Activated naive CD8-positive, alpha-beta T cell treated with anti-CD3 and anti-CD28 coated beads, Interleukin-2, amount 10 ng/mL, durations not matched to agents 7 days and 5 days (primary cell): ENCODE results near the gene PPARG. TPM values are rescaled to one million over a fixed set of nuclear protein-coding genes. Genes with fewer than 3 reads are reported as not detected.

ENCODE experiments used
- ATAC-seq: fragments of 150-1000 bp; cut with Tn5 transposase; one replicate; pipeline ENCODE4 v1.10.0; 2021; ENCODE audit warnings: low read depth, moderate library complexity
- POLR2A ChIA-PET: fragments of 350-600 bp; sonication (Branson Sonifier 250); formaldehyde crosslinking; loops from one replicate; lab custom pipeline; 2021; ENCODE audit warnings: antibody characterized with exemption; lab: Charles Lee
- DNase-seq: peaks from one replicate; pipeline ENCODE4 v3.0.0; 2021
- H3K27ac Mint-ChIP-seq: one replicate; pipeline ENCODE4 v1.8.0; 2022; ENCODE audit warnings: mild to moderate bottlenecking, mixed read lengths
- H3K27me3 Mint-ChIP-seq: one replicate; pipeline ENCODE4 v1.8.0; 2022; ENCODE audit warnings: mild to moderate bottlenecking, moderate library complexity, mixed read lengths
- H3K36me3 Mint-ChIP-seq: one replicate; pipeline ENCODE4 v1.8.0; 2021; ENCODE audit warnings: mild to moderate bottlenecking, mixed read lengths
- H3K4me1 Mint-ChIP-seq: one replicate; pipeline ENCODE4 v1.8.0; 2021; ENCODE audit warnings: mixed read lengths
- H3K4me3 Mint-ChIP-seq: one replicate; pipeline ENCODE4 v1.8.0; 2022; ENCODE audit warnings: mild to moderate bottlenecking, moderate library complexity, mixed read lengths
- H3K9me3 Mint-ChIP-seq: one replicate; pipeline ENCODE4 v1.8.0; 2021; ENCODE audit warnings: mixed read lengths
- total RNA-seq, 2 experiments: library from RNA; stranded (reverse); gene quantifications; one replicate each; pipeline ENCODE4 v1.2.3, GENCODE V29; 2021

The PPARG gene
- total RNA-seq, 2 experiments from 2014 or later, result 0.68 to 1.0 TPM

GRCh38 chr3:12308517-12308916 is 19.6 kb downstream of the PPARG start:
- no peaks in the 10 kb centered on the region for H3K4me1 Mint-ChIP-seq
- no peak for DNase-seq
- no peak overlapping the region for H3K27ac Mint-ChIP-seq
- POLR2A ChIA-PET, result no interaction called here
- no peak overlapping the region for H3K4me3 Mint-ChIP-seq
- ATAC-seq, result no peak
- H3K27me3 Mint-ChIP-seq, result peaks cover 3% of the 10 kb centered on the region
- H3K36me3 Mint-ChIP-seq, result no peaks in the 10 kb centered on the region
- H3K9me3 Mint-ChIP-seq, result no peaks in the 10 kb centered on the region

- no peaks in the 10 kb centered on the region for H3K9me3 Mint-ChIP-seq
- H3K4me3 Mint-ChIP-seq, result no peak overlapping the region
- peaks cover 5% of the 10 kb centered on the region for H3K27me3 Mint-ChIP-seq
- no peaks in the 10 kb centered on the region for H3K36me3 Mint-ChIP-seq
- H3K27ac Mint-ChIP-seq, result no peak overlapping the region
- DNase-seq, result no peak
- H3K4me1 Mint-ChIP-seq, result no peaks in the 10 kb centered on the region
- POLR2A ChIA-PET, result no interaction called here
- no peak for ATAC-seq
These were observed 20.8 kb downstream of the PPARG start for GRCh38 chr3:12309716-12310115.

DNA sequence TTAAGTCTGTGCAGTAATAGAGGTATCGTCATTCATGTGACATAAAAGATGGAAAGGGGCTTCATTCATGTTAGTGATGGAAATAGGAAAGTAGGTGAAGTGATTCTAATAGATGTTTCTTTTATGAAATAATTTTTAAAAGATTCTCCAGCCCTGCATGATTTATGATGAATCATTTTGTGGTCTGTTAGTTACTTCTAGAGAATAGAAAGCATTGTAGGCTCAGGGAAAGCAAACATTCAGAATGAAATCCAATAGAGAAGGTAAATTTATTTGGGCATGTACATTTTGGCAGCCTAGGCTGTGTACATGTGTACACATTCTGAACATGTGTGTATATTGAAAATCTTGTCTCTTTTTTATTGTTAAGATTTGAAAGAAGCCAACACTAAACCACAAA is 23.1 kb downstream of the PPARG start:
- no peaks in the 10 kb centered on the region for H3K36me3 Mint-ChIP-seq
- no peaks in the 10 kb centered on the region for H3K9me3 Mint-ChIP-seq
- no peak overlapping the region for H3K4me3 Mint-ChIP-seq
- no peak overlapping the region for H3K27ac Mint-ChIP-seq
- no peak for ATAC-seq
- H3K27me3 Mint-ChIP-seq, result peaks cover 10% of the 10 kb centered on the region
- no peak for DNase-seq
- POLR2A ChIA-PET, result no interaction called here
- no peaks in the 10 kb centered on the region for H3K4me1 Mint-ChIP-seq

GRCh38 chr3:12313519-12313918 is 24.6 kb downstream of the PPARG start:
- Mint-ChIP-seq H3K9me3 (no peaks in the 10 kb centered on the region), H3K4me3 (no peak overlapping the region), H3K36me3 (no peaks in the 10 kb centered on the region), H3K4me1 (no peaks in the 10 kb centered on the region), H3K27me3 (peaks cover 10% of the 10 kb centered on the region), H3K27ac (no peak overlapping the region)
- POLR2A ChIA-PET, result no interaction called here
- DNase-seq, result no peak
- no peak for ATAC-seq

- Mint-ChIP-seq H3K9me3 (no peaks in the 10 kb centered on the region), H3K4me3 (no peak overlapping the region), H3K4me1 (no peaks in the 10 kb centered on the region), H3K36me3 (no peaks in the 10 kb centered on the region), H3K27ac (no peak overlapping the region), H3K27me3 (peaks cover 10% of the 10 kb centered on the region)
- no peak for DNase-seq
- ATAC-seq, result no peak
- POLR2A ChIA-PET, result no interaction called here
These were observed 27.4 kb downstream of the PPARG start for GRCh38 chr3:12316253-12316652.

- Mint-ChIP-seq H3K4me1 (no peaks in the 10 kb centered on the region), H3K36me3 (no peaks in the 10 kb centered on the region), H3K27ac (no peak overlapping the region), H3K4me3 (no peak overlapping the region), H3K27me3 (peaks cover 10% of the 10 kb centered on the region), H3K9me3 (no peaks in the 10 kb centered on the region)
- ATAC-seq (no peak), DNase-seq (no peak)
- POLR2A ChIA-PET, result no interaction called here
These were observed 28.0 kb downstream of the PPARG start for GRCh38 chr3:12316729-12317351.

DNA sequence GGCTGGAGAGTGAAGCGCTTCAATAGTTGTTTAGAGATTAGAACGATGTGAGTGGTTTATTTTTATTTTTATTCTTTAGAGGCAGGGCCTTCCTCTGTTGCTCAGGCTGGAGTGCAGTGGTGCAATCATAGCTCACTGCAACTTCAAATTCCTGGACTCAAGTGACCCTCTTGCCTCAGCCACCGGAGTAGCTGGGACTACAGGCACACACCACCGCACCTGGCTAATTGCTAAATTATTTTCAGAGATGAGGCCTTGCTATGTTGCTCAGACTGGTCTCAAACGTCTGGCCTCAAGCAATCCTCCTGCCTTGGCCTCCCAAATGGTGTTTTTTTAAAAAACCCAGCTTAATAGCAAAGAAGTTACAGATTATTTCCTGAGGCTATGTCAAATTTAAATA is 29.0 kb downstream of the PPARG start:
- no peak for DNase-seq

DNA sequence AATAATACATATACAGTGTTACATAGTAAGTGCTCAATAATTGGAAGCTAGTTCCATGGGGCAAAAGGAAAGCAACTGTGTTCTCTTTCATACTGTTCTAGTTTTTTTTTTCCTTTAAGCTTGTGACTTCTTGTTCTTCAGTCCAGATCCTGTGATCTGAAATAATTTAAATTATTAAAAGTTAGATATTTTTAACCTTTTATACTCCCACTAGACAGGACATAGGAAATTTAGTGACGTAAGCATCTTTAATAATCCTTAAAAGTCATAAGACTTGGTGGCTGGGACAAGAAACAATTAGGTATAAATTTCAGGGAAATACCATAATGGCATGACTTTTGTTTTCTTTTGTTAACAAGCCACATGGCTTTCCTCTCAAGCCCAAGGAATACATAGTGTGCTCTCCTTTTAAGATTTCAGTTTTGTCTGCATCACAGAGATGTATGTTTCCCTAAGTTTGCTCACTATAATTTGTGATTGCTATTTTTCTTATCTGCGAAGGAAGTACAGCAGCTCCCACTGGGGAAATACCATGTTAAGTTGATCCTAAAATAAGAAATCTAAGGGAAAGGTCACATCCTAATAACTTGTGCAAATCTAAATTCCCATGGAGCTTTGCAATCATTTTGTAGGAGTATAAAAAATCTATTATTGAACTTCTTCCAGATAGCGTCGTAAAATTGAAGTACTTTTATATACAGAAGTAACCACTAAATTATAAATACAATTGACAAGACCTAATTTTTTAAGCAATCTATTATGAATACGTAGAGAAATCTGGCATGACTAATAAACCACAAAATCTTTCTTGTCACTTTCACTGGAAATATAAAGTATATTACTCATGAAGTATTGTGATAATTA is 30.1 kb downstream of the PPARG start:
- Mint-ChIP-seq H3K4me3 (no peak overlapping the region), H3K9me3 (no peaks in the 10 kb centered on the region), H3K4me1 (no peaks in the 10 kb centered on the region), H3K27me3 (peaks cover 25% of the 10 kb centered on the region), H3K36me3 (no peaks in the 10 kb centered on the region), H3K27ac (no peak overlapping the region)
- ATAC-seq (no peak), DNase-seq (no peak)
- POLR2A ChIA-PET, result no interaction called here

More for the DNA sequence above, 29.0 kb downstream of the PPARG start:
- no peaks in the 10 kb centered on the region for H3K9me3 Mint-ChIP-seq
- H3K27me3 Mint-ChIP-seq, result peaks cover 15% of the 10 kb centered on the region
- no peak for ATAC-seq
- no peak overlapping the region for H3K27ac Mint-ChIP-seq
- H3K36me3 Mint-ChIP-seq, result no peaks in the 10 kb centered on the region
- POLR2A ChIA-PET, result no interaction called here
- no peak overlapping the region for H3K4me3 Mint-ChIP-seq
- H3K4me1 Mint-ChIP-seq, result no peaks in the 10 kb centered on the region

DNA sequence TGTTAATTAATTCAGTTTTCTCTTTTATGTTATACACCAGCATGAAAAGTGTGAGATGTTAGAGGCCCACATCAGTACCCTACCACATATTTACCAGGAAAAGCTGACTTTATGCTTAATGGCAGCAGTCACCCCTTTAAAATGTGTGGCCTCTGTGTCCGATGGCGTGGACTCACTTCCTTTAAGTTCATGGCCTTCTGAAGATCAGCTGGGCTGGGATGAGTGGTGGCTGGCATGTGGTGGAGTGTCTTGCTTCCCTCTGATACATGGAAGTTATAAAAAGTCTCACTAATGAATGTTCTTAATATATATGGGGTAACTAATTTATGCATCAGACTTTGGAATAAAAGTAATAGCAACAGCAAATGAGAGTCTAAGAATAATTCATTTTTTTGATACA is 32.1 kb downstream of the PPARG start:
- DNase-seq (no peak), ATAC-seq (no peak)
- POLR2A ChIA-PET, result no interaction called here
- H3K4me1 Mint-ChIP-seq, result no peaks in the 10 kb centered on the region
- H3K27ac Mint-ChIP-seq, result no peak overlapping the region
- H3K9me3 Mint-ChIP-seq, result peaks cover 1% of the 10 kb centered on the region
- H3K36me3 Mint-ChIP-seq, result no peaks in the 10 kb centered on the region
- H3K4me3 Mint-ChIP-seq, result no peak overlapping the region
- peaks cover 23% of the 10 kb centered on the region for H3K27me3 Mint-ChIP-seq

GRCh38 chr3:12323237-12323636 is 34.4 kb downstream of the PPARG start:
- H3K27me3 Mint-ChIP-seq, result peaks cover 23% of the 10 kb centered on the region
- H3K4me1 Mint-ChIP-seq, result no peaks in the 10 kb centered on the region
- no peaks in the 10 kb centered on the region for H3K36me3 Mint-ChIP-seq
- H3K9me3 Mint-ChIP-seq, result peaks cover 1% of the 10 kb centered on the region
- POLR2A ChIA-PET, result no interaction called here
- no peak for ATAC-seq
- DNase-seq, result no peak
- H3K27ac Mint-ChIP-seq, result no peak overlapping the region
- H3K4me3 Mint-ChIP-seq, result no peak overlapping the region

DNA sequence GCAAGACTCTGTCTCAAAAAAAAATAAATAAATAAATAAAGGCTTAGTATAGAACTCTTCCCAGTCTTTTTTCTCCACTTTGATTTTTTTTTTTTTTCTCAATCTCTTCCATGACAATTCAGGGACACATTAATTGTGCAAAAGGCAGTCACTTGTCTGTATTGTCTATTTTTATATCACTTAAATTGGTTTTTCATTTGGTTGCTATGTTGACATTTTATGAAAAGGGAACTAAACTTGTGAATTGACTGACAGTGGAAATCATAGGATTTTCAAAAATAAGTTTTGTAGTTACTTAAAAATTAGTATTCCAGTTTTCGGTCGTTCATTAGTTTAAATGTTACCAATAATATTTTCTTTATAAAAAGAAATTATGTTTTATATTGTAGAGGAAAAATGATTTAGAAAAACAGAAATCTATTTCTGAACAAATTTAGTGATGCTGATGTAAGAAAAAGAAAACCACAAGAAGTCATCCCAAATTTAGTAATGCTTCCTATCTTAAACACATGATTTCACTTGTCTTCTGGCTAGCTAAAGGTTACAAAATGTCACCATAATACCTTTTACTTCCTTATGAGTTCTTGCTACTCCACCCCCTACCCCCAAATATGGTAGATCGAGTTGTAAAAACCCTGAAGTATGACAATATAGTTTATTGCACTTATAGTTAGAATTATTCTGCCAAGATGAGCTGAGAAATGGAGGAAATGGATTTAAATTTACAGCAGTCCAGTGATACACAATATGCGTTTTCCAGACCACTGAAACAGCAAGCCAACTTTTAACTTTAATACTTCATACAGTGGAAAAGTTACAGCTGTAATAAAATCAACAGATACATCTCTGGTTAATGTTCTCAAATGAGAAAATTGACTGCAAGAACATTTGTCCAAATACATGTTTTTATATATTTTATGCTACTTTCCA is 37.0 kb downstream of the PPARG start:
- Mint-ChIP-seq H3K27me3 (peaks cover 30% of the 10 kb centered on the region), H3K36me3 (no peaks in the 10 kb centered on the region), H3K4me1 (no peaks in the 10 kb centered on the region), H3K9me3 (peaks cover 1% of the 10 kb centered on the region), H3K4me3 (no peak overlapping the region), H3K27ac (no peak overlapping the region)
- POLR2A ChIA-PET, result no interaction called here
- DNase-seq, result no peak
- no peak for ATAC-seq

DNA sequence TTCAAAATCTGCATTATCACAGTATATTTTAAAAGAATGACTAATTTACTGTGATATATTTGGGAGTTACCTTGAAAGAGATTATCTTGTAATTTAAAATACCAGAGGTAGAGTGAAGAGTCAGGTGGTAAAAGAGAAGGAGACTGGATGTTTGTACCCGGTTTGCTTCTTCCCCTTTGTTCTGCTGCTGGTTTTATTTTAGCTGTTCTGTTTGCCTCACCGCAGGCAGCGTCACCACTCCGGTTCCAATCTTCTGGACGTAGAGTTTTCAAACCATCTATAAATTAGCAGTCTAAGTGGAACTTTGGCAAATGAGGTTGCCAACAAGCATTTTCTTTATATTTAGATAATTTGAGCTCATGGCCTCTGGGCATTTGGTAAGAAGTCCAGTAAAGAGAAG is 38.2 kb downstream of the PPARG start:
- Mint-ChIP-seq H3K4me1 (no peaks in the 10 kb centered on the region), H3K9me3 (peaks cover 1% of the 10 kb centered on the region), H3K4me3 (no peak overlapping the region), H3K27ac (no peak overlapping the region), H3K27me3 (peaks cover 30% of the 10 kb centered on the region), H3K36me3 (no peaks in the 10 kb centered on the region)
- no peak for ATAC-seq
- no peak for DNase-seq
- POLR2A ChIA-PET, result no interaction called here

- ATAC-seq (no peak), DNase-seq (no peak)
- H3K27ac Mint-ChIP-seq, result no peak overlapping the region
- H3K27me3 Mint-ChIP-seq, result peaks cover 22% of the 10 kb centered on the region
- peaks cover 1% of the 10 kb centered on the region for H3K9me3 Mint-ChIP-seq
- H3K4me3 Mint-ChIP-seq, result no peak overlapping the region
- no peaks in the 10 kb centered on the region for H3K36me3 Mint-ChIP-seq
- POLR2A ChIA-PET, result no interaction called here
- H3K4me1 Mint-ChIP-seq, result no peaks in the 10 kb centered on the region
These were observed 39.4 kb downstream of the PPARG start for GRCh38 chr3:12328132-12328836.
